ENCODE data around the gene TMEM101.

DNA sequence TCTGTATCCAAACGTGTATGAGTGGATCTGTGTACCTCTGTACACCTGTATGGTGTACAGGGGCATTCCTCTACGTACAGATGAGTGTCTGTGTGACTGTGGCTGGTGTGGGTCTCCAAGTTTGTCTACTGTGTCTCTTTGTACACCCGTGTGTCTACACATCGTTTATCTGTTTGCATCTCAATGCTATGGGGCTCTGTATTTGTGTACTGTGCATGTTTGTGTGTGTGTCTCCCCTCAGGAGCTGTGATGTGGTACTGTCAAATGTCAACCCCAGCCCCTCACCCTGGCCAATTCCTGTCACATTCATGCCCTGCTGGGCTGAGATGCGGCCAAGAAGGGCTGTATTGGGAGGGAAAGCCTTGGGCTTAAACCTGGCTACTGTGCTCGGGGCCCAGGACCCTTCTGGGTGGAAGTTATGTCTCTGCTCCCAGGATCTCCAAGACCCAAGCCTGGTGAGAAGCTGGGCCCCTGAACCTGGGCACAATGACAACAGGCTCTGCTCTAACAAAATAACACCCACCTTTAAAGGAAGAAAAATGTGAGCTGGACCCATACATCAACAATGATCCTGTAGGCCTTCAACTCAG is 13.8 kb downstream of the TMEM101 start:
- TF ChIP-seq, protein P1, sequence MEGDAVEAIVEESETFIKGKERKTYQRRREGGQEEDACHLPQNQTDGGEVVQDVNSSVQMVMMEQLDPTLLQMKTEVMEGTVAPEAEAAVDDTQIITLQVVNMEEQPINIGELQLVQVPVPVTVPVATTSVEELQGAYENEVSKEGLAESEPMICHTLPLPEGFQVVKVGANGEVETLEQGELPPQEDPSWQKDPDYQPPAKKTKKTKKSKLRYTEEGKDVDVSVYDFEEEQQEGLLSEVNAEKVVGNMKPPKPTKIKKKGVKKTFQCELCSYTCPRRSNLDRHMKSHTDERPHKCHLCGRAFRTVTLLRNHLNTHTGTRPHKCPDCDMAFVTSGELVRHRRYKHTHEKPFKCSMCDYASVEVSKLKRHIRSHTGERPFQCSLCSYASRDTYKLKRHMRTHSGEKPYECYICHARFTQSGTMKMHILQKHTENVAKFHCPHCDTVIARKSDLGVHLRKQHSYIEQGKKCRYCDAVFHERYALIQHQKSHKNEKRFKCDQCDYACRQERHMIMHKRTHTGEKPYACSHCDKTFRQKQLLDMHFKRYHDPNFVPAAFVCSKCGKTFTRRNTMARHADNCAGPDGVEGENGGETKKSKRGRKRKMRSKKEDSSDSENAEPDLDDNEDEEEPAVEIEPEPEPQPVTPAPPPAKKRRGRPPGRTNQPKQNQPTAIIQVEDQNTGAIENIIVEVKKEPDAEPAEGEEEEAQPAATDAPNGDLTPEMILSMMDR (IDR thresholded peaks at IDR 0.05; ENCODE audit: borderline replicate concordance, extremely low read depth, low read length, poor library complexity, severe bottlenecking) = no peak
- no peak for TF ChIP-seq EZH2 (IDR thresholded peaks at IDR 0.05; ENCODE audit: borderline replicate concordance, low read depth, low read length, severe bottlenecking)
